GM21786 (cell line): ENCODE results near the gene BRI3.

ENCODE experiments used
- ATAC-seq: cut with Tn5 transposase; IDR thresholded peaks from one replicate; pipeline ENCODE4 v1.9.1; 2021; ENCODE audit not compliant: unreplicated experiment

Gene BRI3

DNA sequence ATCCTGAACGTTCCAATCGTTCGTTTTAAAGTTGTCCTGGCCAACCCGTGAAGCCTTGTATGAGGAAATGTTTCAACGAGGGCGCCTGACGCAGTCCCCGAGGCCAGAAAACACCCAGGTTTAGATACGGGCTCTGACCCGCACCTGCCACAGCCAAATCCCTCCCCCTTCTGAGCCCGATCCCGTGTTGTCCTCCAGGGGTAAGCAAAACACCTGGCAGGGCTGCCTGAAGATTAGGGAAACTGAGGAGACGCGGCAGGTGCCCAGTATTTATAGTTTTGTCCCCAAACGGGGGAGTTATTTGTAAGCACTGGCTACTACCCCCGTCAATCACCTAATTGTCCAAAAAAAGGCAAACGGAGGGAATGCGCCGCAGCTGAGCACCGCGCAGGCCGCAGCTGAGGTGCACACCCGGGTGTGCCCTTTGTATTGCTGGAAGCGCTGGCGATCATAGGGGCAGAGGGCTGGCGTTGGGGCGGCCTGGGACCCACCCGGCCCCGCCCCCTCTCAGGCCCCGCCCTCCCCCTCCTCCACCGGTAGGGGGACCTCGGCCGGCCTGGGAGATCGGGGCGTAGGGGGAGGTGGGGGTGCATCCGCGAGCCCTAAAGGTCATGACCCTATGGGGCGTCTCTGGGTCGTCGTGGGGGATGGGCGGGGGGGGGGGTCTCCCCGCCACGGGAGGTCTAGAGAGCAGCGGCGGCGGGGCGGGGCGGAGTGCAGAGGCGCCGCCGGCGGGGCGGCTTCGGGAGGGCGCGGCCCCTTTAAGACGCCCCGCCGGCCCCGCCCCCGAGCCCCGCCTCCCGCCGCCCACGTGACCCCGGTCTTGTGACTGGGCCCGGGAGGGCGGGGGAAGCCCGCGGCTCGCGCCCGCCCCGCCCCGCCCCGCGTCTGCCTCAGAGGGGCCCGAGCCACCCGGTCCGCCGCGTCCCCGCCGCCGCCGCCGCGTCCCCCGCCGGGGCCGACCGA lies at the start of gene BRI3:
TSS of gene BRI3 (plus strand) at position 896 of the 966 bp plus-strand sequence. CDS start 110 bp downstream, outside the sequence.
- peak; percentile 85 for ATAC-seq

GRCh38 chr7:98232263-98232585 lies 49.3 kb upstream of the BRI3 start:
- ATAC-seq = no peak

GRCh38 chr7:98232799-98233198 lies 48.7 kb upstream of the BRI3 start:
- no peak for ATAC-seq

- ATAC-seq = no peak
Observed at GRCh38 chr7:98233219-98234070, 48.0 kb upstream of the BRI3 start.

DNA sequence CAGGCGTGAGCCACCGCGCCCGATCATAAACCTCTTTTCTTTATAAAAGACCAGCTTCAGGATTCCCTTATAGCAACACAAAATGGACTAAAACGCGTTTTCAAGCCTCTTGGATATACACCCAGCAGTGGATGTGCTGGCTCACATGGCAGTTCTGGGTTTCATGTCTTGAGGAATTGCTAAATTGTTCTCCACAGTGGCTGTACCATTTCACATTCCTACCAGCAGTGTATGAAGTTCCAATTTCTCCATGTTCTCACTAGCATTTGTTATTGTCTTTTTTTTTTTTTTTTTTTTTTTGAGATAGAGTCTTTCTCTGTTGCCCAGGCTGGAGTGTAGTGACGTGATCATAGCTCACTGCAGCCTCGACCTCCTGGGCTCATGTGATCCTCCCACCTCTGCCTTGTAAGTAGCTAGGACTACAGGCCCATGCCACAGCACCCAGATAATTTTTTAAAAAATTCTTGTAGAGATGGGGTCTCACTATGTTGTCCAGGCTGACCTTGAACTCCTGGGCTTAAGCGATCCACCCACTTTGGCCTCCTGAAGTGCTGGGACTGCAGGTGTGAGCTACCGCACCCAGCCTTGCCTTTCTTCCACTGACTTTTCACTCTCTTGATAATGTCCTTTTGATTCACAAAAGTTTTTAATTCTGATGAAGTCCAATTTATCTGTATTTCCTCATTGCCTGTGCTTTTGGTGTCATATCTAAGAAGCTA lies 46.9 kb upstream of the BRI3 start:
- ATAC-seq = no peak

- no peak for ATAC-seq
Observed at GRCh38 chr7:98235901-98236300, 45.6 kb upstream of the BRI3 start.

GRCh38 chr7:98236355-98237185 lies 44.9 kb upstream of the BRI3 start:
- no peak for ATAC-seq

GRCh38 chr7:98238076-98238475 lies 43.4 kb upstream of the BRI3 start:
- ATAC-seq = no peak

DNA sequence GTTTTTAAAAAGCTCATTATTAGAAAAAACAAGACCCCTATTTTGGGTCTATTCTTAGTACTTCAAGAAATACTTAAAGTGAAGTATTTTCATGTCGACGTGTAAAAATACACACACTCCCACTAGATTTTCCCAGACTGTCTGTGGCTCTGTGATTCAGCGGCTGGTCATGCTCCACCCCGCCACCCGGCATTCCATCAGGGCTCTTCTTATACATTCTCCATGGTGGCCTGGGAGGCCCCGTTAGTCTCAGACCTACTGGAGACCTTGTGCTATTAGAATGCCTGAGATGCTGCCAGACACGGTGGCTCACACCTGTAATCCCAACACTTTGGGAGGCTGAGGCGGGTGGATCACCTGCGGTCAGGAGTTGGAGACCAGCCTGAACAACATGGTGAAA lies 42.5 kb upstream of the BRI3 start:
- no peak for ATAC-seq

- ATAC-seq = no peak
Observed at GRCh38 chr7:98240961-98241673, 40.4 kb upstream of the BRI3 start.

- ATAC-seq = no peak
Observed at GRCh38 chr7:98241674-98242241, 39.7 kb upstream of the BRI3 start.

GRCh38 chr7:98242342-98242741 lies 39.1 kb upstream of the BRI3 start:
- ATAC-seq = no peak

- ATAC-seq = no peak
Observed at GRCh38 chr7:98242934-98243333, 38.6 kb upstream of the BRI3 start.

DNA sequence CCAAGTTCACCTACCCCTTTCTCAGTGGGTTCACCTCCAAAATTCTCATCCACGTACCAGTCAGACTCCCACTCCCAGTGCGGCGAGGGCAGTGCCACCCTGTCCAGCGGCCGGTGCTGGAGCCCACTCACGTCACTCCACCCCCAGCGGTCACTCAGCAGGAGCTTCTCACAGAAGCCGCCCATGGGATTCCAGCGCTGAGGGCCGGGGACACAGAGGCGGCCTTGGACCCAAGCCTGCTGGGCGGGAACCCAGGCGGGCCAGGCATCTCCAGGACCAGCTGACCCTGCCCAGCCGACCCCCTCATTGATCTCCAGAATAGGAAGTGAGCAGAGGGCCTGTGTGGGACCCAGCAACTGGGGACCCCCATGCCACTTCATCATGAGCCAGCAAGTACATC lies 36.6 kb upstream of the BRI3 start:
- no peak for ATAC-seq

- ATAC-seq = no peak
Observed at GRCh38 chr7:98248156-98248555, 33.3 kb upstream of the BRI3 start.

GRCh38 chr7:98249106-98249505 lies 32.4 kb upstream of the BRI3 start:
- ATAC-seq = no peak

GRCh38 chr7:98250789-98251188 lies 30.7 kb upstream of the BRI3 start:
- peak; percentile 18 for ATAC-seq

DNA sequence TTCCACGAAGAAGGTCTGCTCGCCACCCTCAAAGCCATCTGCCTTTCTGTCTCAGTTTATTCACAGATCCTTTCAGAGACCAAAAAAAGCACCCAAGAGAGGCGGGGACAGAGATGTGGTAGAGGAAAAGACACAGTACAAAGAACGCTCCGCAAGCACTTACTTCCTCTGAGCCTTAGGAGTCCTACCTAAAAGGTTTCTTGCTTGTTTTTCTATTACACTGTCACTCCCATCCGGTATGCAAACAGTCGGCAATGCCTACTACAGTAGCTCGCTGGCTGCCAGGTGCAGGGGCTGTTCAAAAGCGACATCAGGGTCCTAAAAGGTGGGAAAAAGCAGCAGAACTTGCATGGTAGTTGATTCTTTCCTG lies 30.3 kb upstream of the BRI3 start:
- peak; percentile 26 for ATAC-seq

- peak; percentile 97 for ATAC-seq
Observed at GRCh38 chr7:98251601-98252424, 29.7 kb upstream of the BRI3 start, which contains the start of gene TECPR1. TECPR1 (minus strand) TSS chr7:98252232; CDS start chr7:98246146, 6,086 bp downstream.
